Activated naive CD8-positive, alpha-beta T cell (primary cell): Measurements from ENCODE around the gene PALLD.

Experiments used
- H3K27ac Mint-ChIP-seq: one replicate; pipeline ENCODE4 v1.8.0; 2021; ENCODE audit warnings: mixed read lengths
- H3K27me3 Mint-ChIP-seq: one replicate; pipeline ENCODE4 v1.8.0; 2021; ENCODE audit warnings: mixed read lengths
- H3K36me3 Mint-ChIP-seq: one replicate; pipeline ENCODE4 v1.8.0; 2021; ENCODE audit warnings: mixed read lengths
- H3K4me1 Mint-ChIP-seq: one replicate; pipeline ENCODE4 v1.8.0; 2021; ENCODE audit warnings: low read depth, mixed read lengths
- H3K4me3 Mint-ChIP-seq: one replicate; pipeline ENCODE4 v1.8.0; 2021; ENCODE audit warnings: mild to moderate bottlenecking, mixed read lengths
- H3K9me3 Mint-ChIP-seq: one replicate; pipeline ENCODE4 v1.8.0; 2021; ENCODE audit warnings: low read depth, mixed read lengths

Gene PALLD

DNA sequence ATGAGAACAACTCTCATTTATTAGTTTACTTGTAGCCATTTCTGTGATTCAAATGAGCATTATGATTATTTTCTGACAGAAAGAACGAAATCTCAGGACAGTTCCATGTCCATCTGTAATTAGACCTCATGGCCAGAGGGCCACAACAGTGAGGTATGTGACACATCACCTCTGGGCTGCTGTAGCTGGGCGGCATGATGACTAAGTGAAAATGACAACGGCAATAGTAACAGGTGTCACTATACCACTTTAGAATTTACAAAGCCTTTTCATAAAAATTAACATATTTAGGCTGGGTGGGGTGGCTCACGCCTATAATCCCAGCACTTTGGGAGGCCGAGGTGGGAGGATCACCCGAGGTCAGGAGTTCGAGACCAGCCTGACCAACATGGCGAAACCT is 260.6 kb downstream of the PALLD start:
- no peak overlapping the region for H3K27ac Mint-ChIP-seq
- H3K27me3 Mint-ChIP-seq, result peaks cover 4% of the 10 kb centered on the region
- H3K4me3 Mint-ChIP-seq, result no peak overlapping the region
- no peaks in the 10 kb centered on the region for H3K9me3 Mint-ChIP-seq
- H3K36me3 Mint-ChIP-seq, result no peaks in the 10 kb centered on the region
- H3K4me1 Mint-ChIP-seq, result peaks cover 1% of the 10 kb centered on the region

DNA sequence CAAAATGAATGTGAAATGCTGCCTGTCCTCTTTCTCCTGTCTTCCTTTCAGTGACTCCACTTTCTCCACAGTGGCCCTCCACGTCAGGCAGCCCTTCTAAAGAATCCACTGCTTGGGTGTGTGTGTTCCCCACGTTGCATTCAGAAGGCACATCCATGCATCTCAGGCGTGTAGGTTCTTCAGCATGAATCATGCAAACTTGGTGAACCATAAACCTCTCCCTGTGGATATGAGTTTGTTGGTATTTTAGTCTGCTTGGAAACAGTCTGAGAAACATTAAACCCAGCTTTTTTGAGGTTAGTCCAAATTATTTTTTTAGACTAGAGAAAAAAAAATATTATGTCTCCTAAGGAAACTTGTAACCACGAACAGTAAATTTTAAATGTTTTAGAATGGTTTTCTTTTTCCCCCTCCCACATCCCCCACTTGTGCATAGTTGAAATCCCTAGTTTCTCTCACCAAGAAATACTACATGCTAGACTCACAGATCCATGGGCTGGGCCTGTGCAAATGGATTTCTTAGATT is 261.6 kb downstream of the PALLD start:
- Mint-ChIP-seq H3K27ac (no peak overlapping the region), H3K27me3 (peaks cover 6% of the 10 kb centered on the region), H3K4me3 (no peak overlapping the region), H3K36me3 (no peaks in the 10 kb centered on the region), H3K4me1 (peaks cover 1% of the 10 kb centered on the region), H3K9me3 (no peaks in the 10 kb centered on the region)

DNA sequence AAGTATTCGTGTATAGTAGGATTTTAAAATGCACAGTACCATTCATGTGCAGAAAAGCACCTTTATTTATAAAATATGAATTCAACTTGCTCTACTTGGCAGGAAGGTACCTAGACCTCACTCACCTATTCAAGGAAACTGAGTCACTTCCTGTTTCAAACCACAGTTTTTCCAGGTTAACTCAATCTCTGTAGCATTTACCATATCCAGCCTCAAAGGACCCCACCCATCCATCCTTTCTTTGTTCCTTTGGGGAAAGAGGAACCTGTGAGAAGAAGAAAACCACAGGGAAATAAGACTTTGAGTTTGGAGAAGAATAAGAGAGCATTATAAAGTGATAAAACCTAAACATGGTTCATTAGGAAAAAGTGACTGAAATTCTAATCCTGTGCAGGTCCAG is 262.5 kb downstream of the PALLD start:
- H3K9me3 Mint-ChIP-seq, result no peaks in the 10 kb centered on the region
- no peak overlapping the region for H3K27ac Mint-ChIP-seq
- peaks cover 6% of the 10 kb centered on the region for H3K27me3 Mint-ChIP-seq
- no peak overlapping the region for H3K4me3 Mint-ChIP-seq
- H3K36me3 Mint-ChIP-seq, result no peaks in the 10 kb centered on the region
- peaks cover 1% of the 10 kb centered on the region for H3K4me1 Mint-ChIP-seq

DNA sequence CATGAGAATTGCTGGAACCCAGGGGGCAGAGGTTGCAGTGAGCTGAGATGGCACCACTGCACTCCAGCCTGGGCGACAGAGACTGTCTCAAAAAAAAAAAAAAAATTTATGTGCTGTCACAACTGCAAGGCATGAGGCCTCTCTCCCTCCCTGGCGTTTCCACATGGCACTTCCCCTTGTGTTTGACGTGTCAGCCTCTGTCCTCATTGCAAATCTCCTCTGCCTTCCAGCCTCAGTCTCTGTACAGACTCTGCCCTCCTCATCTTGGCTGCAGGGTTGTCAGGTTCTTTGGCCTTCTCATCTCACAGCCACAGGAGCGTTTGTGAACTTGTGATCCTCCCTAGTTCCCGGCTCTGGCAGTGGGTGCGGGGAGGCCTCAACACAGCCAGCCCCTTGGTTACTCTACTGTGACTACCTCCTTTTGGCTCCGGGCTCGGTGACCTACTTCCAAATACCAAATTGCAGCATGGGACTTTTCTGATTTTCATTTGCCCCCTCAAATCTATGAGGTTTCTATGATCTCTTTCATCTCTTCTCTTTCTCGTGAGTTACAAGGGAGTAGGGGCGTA is 263.2 kb downstream of the PALLD start:
- H3K4me1 Mint-ChIP-seq, result peaks cover 1% of the 10 kb centered on the region
- H3K36me3 Mint-ChIP-seq, result no peaks in the 10 kb centered on the region
- H3K4me3 Mint-ChIP-seq, result no peak overlapping the region
- no peak overlapping the region for H3K27ac Mint-ChIP-seq
- H3K27me3 Mint-ChIP-seq, result peaks cover 6% of the 10 kb centered on the region
- no peaks in the 10 kb centered on the region for H3K9me3 Mint-ChIP-seq

DNA sequence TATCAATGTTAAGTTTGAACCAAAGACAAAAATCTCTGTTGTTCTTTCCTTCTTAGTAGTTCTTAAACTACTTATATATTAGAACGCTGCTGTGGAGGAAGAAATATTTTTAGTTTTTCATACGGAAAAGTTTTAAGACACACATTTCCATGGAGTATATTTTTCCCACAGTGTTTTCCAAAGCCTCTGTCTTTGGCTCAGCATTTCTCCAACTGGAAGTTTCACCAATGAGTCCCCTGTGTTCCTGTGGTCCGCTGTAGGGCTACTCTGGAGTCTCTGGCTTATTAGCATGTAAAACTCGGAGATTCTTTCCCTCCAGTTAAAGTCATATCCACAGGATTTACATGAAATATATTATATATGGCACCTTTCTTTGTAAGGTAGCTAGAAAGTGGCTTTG is 264.2 kb downstream of the PALLD start:
- H3K9me3 Mint-ChIP-seq, result no peaks in the 10 kb centered on the region
- peaks cover 1% of the 10 kb centered on the region for H3K4me1 Mint-ChIP-seq
- H3K36me3 Mint-ChIP-seq, result no peaks in the 10 kb centered on the region
- peaks cover 6% of the 10 kb centered on the region for H3K27me3 Mint-ChIP-seq
- no peak overlapping the region for H3K4me3 Mint-ChIP-seq
- no peak overlapping the region for H3K27ac Mint-ChIP-seq

DNA sequence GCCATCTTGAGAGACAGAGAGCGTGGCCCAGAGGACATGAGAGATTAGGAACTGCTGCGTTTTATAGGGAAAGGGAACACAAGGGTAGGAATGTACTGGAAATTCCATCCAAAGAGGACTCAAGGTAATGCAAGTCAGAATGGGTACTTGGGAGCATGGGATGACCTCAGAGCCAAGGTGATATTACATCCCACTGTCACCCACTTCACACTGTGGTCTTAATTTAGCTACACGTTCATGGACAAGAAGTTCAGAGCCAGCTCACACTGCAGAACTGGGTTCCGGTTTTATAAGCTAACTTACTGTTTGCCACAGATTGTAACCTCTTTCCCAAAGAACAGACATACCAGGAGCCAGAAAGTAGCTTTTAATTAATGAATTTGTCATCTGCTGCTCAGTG is 268.5 kb downstream of the PALLD start:
- no peaks in the 10 kb centered on the region for H3K9me3 Mint-ChIP-seq
- no peak overlapping the region for H3K4me3 Mint-ChIP-seq
- H3K27ac Mint-ChIP-seq, result no peak overlapping the region
- no peaks in the 10 kb centered on the region for H3K4me1 Mint-ChIP-seq
- no peaks in the 10 kb centered on the region for H3K36me3 Mint-ChIP-seq
- peaks cover 7% of the 10 kb centered on the region for H3K27me3 Mint-ChIP-seq

DNA sequence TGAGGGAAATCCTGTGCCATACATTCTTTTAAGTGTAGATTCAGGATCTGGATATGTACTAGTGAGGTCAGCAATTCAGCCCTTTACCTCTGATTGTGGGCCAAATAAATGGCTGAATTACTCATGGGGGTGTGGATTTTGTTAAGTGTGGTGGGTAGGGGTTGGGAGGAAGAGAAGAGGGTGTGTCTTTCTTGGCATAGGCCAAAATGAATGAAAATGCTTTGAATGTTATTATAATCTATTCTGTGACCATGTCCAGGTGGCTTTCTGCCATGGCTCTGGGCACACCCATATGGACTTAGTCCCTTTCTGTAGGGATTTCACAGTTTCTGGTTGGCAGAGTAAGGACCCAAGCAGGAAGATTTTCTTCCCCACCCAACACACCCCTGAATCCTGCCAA is 268.9 kb downstream of the PALLD start:
- no peaks in the 10 kb centered on the region for H3K9me3 Mint-ChIP-seq
- no peak overlapping the region for H3K4me3 Mint-ChIP-seq
- peaks cover 7% of the 10 kb centered on the region for H3K27me3 Mint-ChIP-seq
- no peak overlapping the region for H3K27ac Mint-ChIP-seq
- no peaks in the 10 kb centered on the region for H3K4me1 Mint-ChIP-seq
- H3K36me3 Mint-ChIP-seq, result no peaks in the 10 kb centered on the region

DNA sequence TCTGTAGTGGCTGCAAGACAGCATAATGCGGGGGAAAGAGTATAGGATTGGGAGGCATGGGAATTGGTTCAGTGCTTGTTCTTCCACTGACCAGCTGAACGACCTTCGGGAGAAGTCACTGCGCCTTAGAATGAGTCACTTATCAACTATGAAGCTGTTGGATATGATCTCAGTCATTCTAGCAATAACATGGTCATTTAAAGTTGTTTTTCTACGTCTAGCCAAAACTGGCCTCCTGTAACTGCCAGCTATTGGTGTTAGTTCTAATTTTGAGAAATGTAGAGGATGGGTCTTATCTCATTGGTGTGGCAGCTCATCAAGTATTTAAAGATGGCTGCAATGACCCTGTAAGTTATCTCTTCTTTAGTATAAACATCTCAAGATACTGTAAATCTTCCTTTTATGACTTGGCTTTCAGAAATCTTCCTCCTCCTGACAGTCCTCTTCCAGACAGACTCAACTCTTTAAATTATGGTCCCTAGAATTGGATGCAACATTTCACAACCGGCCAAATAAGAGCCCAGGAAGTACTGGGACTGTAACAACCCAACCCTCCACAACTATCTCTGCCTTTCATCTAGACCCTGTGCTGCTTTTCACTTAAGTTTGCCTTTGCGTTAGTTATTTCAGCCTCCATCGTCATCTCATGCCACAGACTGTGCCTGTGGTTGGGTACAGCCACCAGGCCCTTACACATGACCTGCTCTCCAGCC is 269.9 kb downstream of the PALLD start:
- Mint-ChIP-seq H3K36me3 (no peaks in the 10 kb centered on the region), H3K27ac (no peak overlapping the region), H3K4me3 (no peak overlapping the region), H3K27me3 (peaks cover 7% of the 10 kb centered on the region), H3K9me3 (no peaks in the 10 kb centered on the region), H3K4me1 (no peaks in the 10 kb centered on the region)

DNA sequence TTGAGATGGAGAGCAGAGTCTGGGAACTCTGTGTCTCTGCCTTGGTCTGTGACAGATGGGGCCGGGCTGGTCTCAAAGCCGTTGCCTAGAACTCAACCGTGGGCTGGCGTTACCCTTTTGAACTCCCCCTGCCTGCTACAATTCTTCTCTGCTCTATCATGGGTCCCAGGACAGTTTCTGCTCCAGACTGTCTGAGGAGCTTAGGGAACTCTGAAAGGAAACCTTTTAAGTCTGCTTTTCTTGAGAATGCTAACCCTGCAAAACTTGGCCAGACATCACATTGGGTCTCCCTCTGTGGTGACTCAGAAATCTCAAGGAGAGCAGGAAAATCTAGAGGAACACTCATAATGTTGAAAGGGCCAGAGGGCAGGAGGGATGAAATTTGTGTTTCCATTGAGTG is 272.6 kb downstream of the PALLD start:
- H3K9me3 Mint-ChIP-seq, result no peaks in the 10 kb centered on the region
- H3K27me3 Mint-ChIP-seq, result peaks cover 7% of the 10 kb centered on the region
- no peaks in the 10 kb centered on the region for H3K4me1 Mint-ChIP-seq
- H3K27ac Mint-ChIP-seq, result no peak overlapping the region
- no peak overlapping the region for H3K4me3 Mint-ChIP-seq
- no peaks in the 10 kb centered on the region for H3K36me3 Mint-ChIP-seq

DNA sequence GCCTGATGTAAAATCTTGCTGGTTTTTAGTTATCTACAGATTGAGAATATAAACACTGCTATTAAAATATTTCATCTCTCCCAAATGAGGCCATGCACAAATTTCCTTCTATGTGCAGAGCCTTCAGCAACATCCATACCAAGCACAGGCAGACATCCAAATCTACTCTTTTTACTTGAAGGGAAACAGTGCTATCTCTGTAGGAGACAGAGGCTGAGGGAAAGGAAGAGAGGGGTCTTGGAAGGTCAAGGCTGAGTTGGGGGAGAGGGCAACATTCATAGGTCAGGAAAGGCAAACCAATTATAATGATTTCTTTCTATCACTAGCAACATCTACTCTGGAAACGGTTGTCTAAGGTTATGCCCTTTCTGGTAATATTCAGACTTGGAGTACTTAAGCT is 273.0 kb downstream of the PALLD start:
- H3K36me3 Mint-ChIP-seq, result no peaks in the 10 kb centered on the region
- H3K4me1 Mint-ChIP-seq, result no peaks in the 10 kb centered on the region

DNA sequence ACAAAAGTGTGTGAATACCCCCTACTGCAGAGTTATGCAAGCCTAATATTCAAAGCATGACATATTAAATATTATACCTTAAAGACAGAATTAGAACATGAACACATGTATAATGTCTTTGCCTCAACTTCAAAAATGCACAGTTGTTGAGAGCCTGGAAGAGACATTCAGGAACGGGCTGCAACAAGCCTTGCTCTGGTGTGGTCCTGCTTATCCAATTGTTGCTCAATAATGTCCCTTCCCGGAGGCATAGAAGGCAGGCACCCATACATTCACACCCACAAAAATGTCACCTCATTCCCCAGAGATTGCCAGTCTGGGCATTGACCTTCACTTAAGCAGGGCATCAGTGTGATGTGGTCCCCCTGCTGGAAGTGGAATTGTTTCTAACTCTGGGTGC is 274.4 kb downstream of the PALLD start:
- no peaks in the 10 kb centered on the region for H3K36me3 Mint-ChIP-seq
- H3K27ac Mint-ChIP-seq, result no peak overlapping the region
- H3K9me3 Mint-ChIP-seq, result peaks cover 9% of the 10 kb centered on the region
- H3K27me3 Mint-ChIP-seq, result peaks cover 9% of the 10 kb centered on the region
- no peaks in the 10 kb centered on the region for H3K4me1 Mint-ChIP-seq
- no peak overlapping the region for H3K4me3 Mint-ChIP-seq

More for the DNA sequence above, 273.0 kb downstream of the PALLD start:
- Mint-ChIP-seq H3K9me3 (peaks cover 3% of the 10 kb centered on the region), H3K4me3 (no peak overlapping the region), H3K27me3 (peaks cover 9% of the 10 kb centered on the region), H3K27ac (no peak overlapping the region)

DNA sequence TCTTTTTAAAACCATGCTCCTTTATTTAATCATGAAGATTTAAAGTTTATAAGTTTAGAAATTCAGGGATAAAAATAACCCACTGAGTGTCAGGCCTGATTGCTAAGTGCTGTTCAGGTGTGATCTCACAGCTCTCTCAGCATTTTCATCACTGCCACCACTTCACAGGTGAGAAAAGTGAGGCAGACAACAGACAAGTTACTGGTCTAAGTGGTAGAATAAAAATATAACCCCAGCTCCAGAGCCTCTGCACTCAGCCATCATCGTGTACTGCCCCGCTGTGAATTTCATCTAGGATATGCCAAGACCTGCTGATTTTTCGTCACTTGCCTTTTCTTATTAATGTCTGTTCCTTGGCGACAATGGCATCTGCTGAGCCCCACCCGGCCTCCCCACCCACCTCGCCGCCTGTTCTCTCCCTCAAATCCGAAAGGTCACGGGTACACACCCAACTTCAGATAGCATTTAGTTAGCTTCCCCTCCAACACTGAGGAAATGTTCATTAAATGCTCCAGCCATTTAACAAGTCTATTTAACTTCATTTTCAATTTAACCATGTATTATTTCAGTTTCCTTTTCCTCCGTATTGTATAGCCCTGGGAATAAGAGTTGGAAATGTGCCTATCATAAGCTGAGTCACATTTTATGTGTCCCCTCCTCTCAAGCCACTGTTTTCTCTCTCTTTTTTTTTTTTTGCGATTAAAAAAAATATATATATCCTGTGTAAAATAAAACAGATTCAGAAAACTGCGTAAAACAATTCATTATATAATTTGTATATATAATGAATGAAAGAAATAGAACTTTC is 276.7 kb downstream of the PALLD start:
- Mint-ChIP-seq H3K36me3 (no peaks in the 10 kb centered on the region), H3K4me1 (no peaks in the 10 kb centered on the region), H3K27ac (no peak overlapping the region), H3K27me3 (peaks cover 5% of the 10 kb centered on the region), H3K4me3 (no peak overlapping the region), H3K9me3 (peaks cover 17% of the 10 kb centered on the region)

DNA sequence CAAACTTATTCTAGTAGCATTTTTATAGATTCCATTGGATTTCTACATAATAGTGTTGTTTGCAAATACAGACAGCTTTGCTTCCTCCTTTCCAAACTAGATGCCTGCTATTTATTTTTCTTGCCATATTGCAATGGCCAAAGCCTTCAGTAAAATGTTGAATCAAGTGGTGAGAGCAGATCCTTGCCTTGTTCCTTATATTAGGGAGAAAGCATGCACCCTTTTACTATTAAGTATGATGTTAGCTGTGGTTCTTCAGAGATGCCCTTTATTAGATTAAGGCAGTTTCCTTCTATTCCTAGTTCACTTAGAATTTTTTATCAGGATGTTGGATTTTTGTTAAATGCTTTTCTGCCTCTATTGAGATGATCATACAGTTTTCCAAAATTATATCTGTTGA is 279.5 kb downstream of the PALLD start:
- Mint-ChIP-seq H3K4me3 (no peak overlapping the region), H3K9me3 (peaks cover 17% of the 10 kb centered on the region), H3K27ac (no peak overlapping the region), H3K4me1 (no peaks in the 10 kb centered on the region), H3K36me3 (no peaks in the 10 kb centered on the region), H3K27me3 (peaks cover 7% of the 10 kb centered on the region)

DNA sequence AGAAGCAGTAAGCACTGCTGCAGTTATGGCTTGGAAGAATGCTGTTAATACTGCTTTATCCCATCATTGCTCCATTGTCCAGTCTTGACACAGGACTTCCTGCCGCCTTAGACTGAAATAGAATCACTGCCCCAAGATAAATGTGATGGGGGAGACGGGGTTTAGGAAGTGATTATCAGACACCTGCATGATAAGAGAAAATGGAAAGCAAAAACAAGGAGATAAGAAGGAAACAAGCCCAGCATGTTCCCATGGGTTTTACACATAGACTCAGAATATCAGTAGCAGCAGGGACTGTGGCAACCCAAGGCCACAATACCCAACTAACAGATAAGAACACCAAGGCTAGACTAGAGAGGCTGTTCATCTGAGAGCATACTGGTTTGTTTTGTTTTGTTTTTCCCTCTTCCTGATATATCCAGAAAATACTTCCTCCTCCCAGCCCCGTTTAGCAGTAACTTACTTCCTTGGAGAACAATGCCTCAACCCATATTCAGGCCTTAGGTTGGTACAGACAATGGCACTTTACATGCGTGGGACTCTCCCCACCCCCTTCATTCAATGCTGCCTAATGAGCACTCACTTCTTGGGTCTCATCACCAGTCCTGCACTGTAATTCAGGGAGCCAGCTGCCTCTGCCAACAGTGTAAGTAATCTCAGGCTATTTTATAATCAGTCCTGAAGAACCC is 280.6 kb downstream of the PALLD start:
- H3K27ac Mint-ChIP-seq, result no peak overlapping the region
- no peak overlapping the region for H3K4me3 Mint-ChIP-seq
- no peaks in the 10 kb centered on the region for H3K4me1 Mint-ChIP-seq
- peaks cover 17% of the 10 kb centered on the region for H3K9me3 Mint-ChIP-seq
- H3K36me3 Mint-ChIP-seq, result no peaks in the 10 kb centered on the region
- peaks cover 7% of the 10 kb centered on the region for H3K27me3 Mint-ChIP-seq

DNA sequence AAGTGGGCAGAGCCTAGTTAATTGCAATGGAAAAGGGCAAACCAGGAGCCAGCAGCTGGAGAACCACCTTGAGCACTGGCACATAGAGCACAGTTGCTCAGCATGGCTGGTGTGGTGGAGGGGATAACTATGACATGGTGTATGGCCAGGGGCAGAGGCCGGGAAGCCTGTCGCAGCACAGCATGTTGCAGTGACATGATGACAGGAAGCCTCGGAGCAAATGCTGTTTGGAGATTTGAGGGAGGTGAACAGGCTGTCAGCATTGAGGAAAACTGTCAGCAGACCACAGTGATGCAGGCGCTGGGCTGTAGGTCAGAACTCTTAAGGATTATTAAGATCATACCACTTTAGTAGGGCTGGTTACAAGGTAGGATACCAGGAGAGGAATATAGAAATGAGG is 284.5 kb downstream of the PALLD start:
- Mint-ChIP-seq H3K4me1 (no peaks in the 10 kb centered on the region), H3K4me3 (no peak overlapping the region), H3K9me3 (peaks cover 7% of the 10 kb centered on the region), H3K36me3 (no peaks in the 10 kb centered on the region), H3K27me3 (peaks cover 4% of the 10 kb centered on the region), H3K27ac (no peak overlapping the region)
